ENCODE measurements around the gene NEU1.

- TF ChIP-seq, protein P1, sequence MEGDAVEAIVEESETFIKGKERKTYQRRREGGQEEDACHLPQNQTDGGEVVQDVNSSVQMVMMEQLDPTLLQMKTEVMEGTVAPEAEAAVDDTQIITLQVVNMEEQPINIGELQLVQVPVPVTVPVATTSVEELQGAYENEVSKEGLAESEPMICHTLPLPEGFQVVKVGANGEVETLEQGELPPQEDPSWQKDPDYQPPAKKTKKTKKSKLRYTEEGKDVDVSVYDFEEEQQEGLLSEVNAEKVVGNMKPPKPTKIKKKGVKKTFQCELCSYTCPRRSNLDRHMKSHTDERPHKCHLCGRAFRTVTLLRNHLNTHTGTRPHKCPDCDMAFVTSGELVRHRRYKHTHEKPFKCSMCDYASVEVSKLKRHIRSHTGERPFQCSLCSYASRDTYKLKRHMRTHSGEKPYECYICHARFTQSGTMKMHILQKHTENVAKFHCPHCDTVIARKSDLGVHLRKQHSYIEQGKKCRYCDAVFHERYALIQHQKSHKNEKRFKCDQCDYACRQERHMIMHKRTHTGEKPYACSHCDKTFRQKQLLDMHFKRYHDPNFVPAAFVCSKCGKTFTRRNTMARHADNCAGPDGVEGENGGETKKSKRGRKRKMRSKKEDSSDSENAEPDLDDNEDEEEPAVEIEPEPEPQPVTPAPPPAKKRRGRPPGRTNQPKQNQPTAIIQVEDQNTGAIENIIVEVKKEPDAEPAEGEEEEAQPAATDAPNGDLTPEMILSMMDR (IDR thresholded peaks at IDR 0.05), result no peak
- no peak for TF ChIP-seq POLR2A (IDR thresholded peaks at IDR 0.05)
Measured at GRCh38 chr6:31896856-31897611, 34.4 kb upstream of the NEU1 start.
